Cardiac fibroblast (primary cell): ENCODE data around the gene TES.

Source experiments
- DNase-seq, 2 donors: peaks; one replicate each; pipeline versions ENCODE4 v3.0.0 to v3.0.0-alpha.2; 2010; ENCODE audit warnings: low read depth in 2 of 2
- H3K4me3 ChIP-seq, 2 donors: replicated peaks in 1 of 2; 1 replicate in 1 of 2; 2 replicates in 1 of 2; pipeline ENCODE4 v1.5.1; 2011; ENCODE audit warnings: low read depth in 2 of 2, low read length in 2 of 2, mild to moderate bottlenecking in 2 of 2, moderate library complexity in 1 of 2
- CTCF ChIP-seq: IDR thresholded peaks from one replicate; pipeline ENCODE4 v1.5.1; 2011; ENCODE audit warnings: low read depth, mild to moderate bottlenecking, low read length, inconsistent platforms

Gene TES

DNA sequence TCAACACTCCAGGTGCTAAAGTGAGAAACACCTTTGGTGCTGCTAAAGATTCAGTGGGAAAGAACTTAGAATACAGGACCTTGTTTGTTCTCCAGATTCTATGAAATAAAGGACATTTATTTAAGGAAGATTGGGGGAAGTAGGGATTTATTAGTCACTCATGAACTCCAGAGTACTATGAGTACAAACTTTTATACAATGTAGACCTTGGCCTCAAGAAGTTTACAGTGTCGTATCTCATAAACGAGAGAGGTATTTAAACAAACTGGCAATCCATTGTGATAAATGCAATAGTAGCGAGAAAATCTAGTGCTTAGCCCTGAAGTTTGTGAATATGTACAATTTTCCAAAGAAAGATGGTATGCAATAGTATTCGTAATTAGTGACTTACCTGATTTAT, 59.1 kb downstream of the TES start:
- DNase-seq, result no peak
- no peak for TF ChIP-seq CTCF
- no peak overlapping the region for H3K4me3 ChIP-seq

- TF ChIP-seq CTCF, result no peak
- no peak overlapping the region for H3K4me3 ChIP-seq
- peak; percentile 72 to 74 for DNase-seq
Measured at GRCh38 chr7:116271161-116271913, 61.0 kb downstream of the TES start.

- DNase-seq, result peak; percentile 95 to 97
- peak overlapping the region in 1 of 2 donors; percentile 31 for H3K4me3 ChIP-seq
- no peak for TF ChIP-seq CTCF
Measured at GRCh38 chr7:116271963-116272886, 61.9 kb downstream of the TES start.

GRCh38 chr7:116273283-116273917, 63.1 kb downstream of the TES start:
- DNase-seq, result no peak
- TF ChIP-seq CTCF, result no peak
- no peak overlapping the region for H3K4me3 ChIP-seq

DNA sequence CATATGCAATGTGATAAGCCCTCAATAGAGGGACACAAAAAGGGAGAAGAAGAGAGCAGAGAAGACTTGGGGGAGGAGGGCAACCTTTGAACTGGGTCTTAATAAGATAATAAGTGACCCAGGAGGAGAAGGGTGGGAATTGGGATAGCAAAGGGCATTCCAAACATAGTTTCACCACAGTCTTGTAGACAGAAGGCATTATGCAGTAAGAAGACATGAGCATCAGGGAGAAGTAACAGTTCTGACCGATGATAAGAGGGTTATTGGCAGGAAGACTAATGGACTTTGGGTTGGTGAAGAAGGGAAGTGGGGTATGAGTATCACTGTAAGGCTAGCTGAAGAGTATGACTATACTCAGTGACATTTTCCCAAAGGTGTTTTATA, 63.6 kb downstream of the TES start:
- TF ChIP-seq CTCF, result no peak
- H3K4me3 ChIP-seq, result no peak overlapping the region
- DNase-seq, result no peak

DNA sequence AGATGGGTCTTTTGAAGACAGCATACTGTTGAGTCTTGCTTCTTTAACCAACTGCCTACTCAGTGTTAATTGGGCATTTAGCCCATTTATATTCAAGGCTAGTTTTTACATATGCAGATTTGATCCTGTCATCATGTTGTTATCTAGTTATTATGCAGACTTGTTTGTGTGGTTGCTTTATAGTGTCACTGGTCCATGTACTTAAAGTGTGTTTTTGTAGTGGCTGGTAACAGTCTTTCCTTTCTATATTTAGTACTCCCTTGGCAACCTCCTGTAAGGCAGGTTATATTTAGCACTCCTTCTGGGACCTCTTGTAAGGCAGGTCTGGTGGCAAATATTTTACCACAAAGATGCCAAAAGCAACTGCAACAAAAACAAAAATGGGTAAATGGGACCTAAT, 66.7 kb downstream of the TES start:
- TF ChIP-seq CTCF, result no peak
- no peak overlapping the region for H3K4me3 ChIP-seq
- DNase-seq, result no peak
